Central memory CD4-positive, alpha-beta T cell (primary cell): ENCODE results near the gene TERC.

Experiments used
- DNase-seq: peaks from one replicate; pipeline ENCODE4 v3.0.0; 2022
- total RNA-seq, 3 experiments: gene quantifications; one replicate each; lab custom pipeline; 2026; lab: John Stamatoyannopoulos, UW

TERC gene
- total RNA-seq: 0 to 0.96 (median 0) reads per million in 3 experiments

DNA sequence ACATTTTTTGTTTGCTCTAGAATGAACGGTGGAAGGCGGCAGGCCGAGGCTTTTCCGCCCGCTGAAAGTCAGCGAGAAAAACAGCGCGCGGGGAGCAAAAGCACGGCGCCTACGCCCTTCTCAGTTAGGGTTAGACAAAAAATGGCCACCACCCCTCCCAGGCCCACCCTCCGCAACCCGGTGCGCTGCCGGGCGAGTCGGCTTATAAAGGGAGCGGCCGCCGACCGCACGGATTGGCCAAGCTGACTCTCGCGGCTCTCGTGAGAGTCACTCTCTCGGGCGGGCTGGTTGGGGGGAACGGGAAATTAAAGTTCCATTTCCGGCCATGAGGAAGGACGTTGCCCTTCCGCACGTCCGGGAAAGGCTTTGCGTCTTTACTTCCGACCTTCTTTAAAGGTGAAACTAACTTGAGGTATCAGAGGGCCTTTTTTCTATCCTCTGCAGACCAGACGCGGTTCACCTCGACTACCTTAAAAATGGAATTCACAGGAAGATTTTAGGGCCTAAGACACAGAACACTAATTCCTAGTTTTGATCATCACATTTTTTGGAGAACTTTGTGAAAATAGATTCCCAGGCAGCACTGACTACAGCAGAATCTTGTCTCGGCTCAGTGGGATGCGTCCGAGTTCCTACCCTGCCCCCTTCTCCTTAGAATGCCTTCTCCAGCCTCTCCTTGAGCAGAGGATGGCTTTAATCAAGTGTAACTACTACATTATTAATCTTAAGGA is at the start of gene TERC:
TSS of gene TERC (minus strand) at position 179 of the 731 bp plus-strand sequence.
- DNase-seq: peak; percentile 96

DNA sequence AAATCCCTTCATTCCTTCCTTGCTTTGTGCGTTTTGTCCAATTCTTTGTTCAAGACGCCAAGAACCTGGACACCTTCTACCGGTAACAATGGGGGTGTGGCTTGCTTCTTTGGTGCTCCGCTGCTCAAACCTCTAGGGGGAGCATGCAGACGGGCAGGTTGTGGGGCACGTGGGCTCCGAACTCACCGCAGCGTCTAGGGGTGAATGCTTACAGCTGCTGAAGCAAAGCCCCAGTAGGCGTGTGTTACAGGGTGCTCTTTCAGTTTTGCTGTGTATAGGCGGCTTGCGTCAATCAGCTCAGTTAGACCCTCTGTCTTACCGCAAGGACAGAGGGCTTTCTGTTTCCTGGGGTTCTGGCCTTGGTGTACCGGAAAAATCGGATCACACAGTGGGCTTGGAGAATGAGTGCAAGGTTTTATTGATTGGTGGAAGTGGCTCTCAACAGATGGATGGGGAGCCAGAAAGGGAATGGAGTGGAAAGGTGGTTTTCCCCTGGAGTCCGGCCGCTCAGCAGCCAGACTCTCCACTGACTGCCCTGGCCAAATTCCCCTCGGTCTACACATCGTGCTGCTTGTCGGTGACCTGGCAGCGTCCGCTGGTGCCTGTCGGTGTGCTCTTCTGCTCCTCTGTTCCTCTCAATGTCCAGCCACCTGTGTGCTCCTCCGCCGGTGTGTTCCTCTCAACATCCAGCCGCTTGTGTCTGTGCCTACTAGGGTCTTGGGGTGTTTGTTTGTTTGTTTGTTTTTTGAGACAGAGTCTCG is 49.1 kb upstream of the TERC start:
- DNase-seq: peak; percentile 70

GRCh38 chr3:169813278-169813677 is 48.4 kb upstream of the TERC start:
- peak; percentile 3 for DNase-seq

- DNase-seq: peak; percentile 45
Measured at GRCh38 chr3:169812332-169813235, 47.7 kb upstream of the TERC start, which contains the start of the genes LRRC34 and LRRIQ4. Gene LRRC34, minus strand, starts transcription at chr3:169812904. Its CDS starts 356 bp downstream, at chr3:169812548. Gene LRRIQ4, plus strand, starts transcription at chr3:169812870. Its CDS starts 9,052 bp downstream, at chr3:169821922.

DNA sequence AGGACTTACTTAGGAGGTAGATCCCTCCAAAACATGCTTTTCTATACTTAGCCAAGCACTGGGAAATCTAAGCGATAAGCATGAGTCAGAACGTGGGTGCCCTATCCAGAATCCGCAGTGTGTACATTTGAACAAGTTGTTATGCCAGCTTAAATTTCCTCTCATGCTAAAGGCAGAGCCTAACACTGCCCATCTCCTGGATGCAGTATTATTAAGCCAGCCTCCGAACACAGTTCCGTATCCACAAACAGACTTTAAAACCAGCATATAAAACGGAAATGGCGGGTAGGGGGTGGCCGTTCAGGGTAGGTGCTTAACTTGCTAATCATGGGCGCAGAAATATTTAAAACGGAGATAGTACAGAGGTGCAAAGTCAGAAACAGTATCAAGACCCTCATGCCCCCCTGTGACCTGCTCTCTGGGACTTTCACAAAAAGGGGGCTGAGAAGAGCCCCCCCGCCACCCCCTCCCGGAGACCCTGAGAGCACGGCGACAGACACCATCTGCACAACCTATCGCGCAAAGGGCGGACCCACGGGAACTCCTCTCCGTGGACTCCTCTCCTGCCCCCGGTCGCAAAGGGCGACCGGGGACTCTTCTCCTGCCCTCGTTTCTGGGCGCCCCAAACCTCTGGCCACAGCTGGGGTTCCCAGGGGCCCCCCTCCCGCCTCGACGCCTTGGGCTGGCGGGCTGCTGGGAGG is 46.9 kb upstream of the TERC start:
- no peak for DNase-seq

GRCh38 chr3:169809230-169809795 is 44.5 kb upstream of the TERC start:
- DNase-seq: no peak

GRCh38 chr3:169804681-169805080 is 39.8 kb upstream of the TERC start:
- no peak for DNase-seq

DNA sequence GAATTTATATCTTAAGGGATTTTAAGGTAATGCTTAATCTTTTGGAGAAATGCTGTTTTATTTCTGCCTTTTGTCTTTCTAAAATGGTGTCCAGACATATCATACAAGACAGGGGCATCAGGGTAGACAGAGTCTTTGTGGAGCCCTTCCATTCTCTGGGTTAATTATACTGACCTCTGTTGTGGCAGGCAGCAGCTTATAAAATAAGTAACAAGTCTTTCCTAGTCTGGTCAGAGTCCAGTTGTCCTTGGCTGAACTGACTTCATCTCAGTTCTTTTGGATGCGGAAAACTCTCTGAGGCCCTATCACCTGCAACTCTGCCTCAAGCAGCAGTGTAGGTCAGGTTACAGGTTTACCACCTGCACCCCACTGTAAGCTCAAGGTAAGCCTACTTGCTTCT is 27.5 kb upstream of the TERC start:
- no peak for DNase-seq

- no peak for DNase-seq
Measured at GRCh38 chr3:169790687-169791429, 26.0 kb upstream of the TERC start.

DNA sequence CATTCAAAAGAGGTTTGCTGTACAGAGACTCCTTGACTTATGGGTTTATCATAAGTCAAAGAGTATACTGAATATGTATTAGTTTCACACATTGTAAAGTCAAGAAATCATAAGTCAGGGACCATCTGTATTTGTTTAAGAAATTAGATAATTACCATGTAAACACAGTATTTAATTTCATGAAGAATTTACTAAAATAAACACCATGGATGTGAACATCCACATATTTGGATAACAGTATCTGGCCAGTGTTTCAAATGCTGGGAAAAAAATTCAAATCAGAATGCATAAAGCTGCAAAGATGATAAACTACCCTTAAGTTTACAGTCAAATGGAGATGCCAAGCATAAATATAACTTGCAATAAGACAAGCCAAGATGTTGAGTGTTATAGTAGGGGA is 25.4 kb upstream of the TERC start:
- no peak for DNase-seq

DNA sequence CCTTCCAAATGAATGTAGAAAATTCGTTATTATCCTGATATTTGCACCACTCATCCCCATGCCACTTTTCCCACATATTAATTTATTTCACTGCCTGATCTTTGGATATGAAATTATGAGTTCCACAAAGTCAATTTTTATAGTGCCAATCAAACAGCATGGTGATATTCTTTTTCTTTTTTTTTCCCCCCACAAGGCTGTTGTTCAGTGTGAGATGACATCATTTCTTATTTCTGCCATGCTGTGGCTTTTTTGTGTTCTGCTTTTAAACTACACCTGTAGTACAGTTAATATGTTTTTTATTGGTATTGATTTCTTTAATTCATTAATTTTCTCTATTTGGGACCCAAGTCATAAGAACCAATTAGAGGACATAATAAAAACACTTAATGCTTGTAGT is 22.9 kb upstream of the TERC start:
- no peak for DNase-seq

DNA sequence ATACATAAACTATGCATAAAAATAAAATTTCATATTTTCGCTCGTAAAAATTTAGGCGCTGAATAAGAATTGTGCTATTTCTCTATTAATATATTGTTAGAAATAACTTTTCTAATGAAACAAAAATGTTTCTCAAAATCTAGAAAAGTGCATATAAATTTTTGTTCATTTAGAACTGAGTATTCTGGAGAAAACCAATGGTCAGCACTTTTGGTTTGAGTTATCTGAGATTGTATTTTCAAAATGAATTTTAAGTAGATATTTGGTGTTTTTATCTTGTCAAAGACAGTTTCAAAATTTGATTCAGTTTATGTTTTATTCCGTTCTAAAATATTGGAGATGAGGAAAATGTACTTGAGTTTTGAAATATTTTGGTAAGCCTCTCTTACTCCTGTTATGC is 22.3 kb upstream of the TERC start:
- DNase-seq: no peak

GRCh38 chr3:169781209-169781855 is 16.5 kb upstream of the TERC start:
- no peak for DNase-seq

DNA sequence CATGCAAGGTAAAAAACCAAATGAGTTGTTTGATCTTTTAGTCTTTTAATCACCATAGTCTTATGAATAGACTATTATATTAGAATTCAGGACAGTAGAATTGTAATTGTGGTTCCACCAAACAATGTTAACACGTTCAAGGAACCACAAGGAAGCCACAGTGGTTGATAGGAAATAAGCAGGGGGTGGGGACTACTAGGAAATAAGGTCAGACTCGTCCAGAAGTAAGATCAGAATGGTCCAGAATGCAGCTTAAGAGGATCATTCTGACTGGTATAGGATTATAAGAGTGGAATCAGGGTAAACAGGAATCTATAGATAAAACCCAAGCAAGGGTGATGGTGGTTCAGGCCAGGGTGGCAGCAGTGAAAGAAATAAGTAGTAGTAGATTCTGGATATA is 15.9 kb upstream of the TERC start:
- DNase-seq: no peak

GRCh38 chr3:169777822-169778221 is 13.0 kb upstream of the TERC start:
- no peak for DNase-seq

- DNase-seq: no peak
Measured at GRCh38 chr3:169774186-169774585, 9.3 kb upstream of the TERC start.

- DNase-seq: peak; percentile 92
Measured at GRCh38 chr3:169772897-169773816, 8.3 kb upstream of the TERC start, which contains the start of gene MYNN. Gene MYNN, plus strand, starts transcription at chr3:169773396. Its CDS starts 900 bp downstream, at chr3:169774296.

- DNase-seq: no peak
Measured at GRCh38 chr3:169772305-169772896, 7.5 kb upstream of the TERC start.
